ENCODE results near the gene TMC6.

Gene TMC6

GRCh38 chr17:78103311-78103710, 25.2 kb downstream of the TMC6 start:
- no peak for TF ChIP-seq FOXP2 (optimal IDR thresholded peaks at IDR 0.05; ENCODE audit: control extremely low read depth, extremely low read length, insufficient read depth)
- no peak for TF ChIP-seq EZH2 (IDR thresholded peaks at IDR 0.05)
- Histone ChIP-seq H3K9ac (ENCODE audit: insufficient read length) (no peak overlapping the region), H3K9me3 (ENCODE audit: low read depth, low read length) (no peaks in the 10 kb centered on the region; the same call in 1 of the 2 replicates), H3K27ac (no peak overlapping the region), H3K4me3 (no peak overlapping the region), H3K36me3 (ENCODE audit: insufficient read depth, low read length) (peaks cover 27% of the 10 kb centered on the region)
- no peak for DNase-seq (ENCODE audit: low read depth, low spot score)

GRCh38 chr17:78101542-78101941, 27.0 kb downstream of the TMC6 start:
- H3K9ac ChIP-seq (ENCODE audit: insufficient read length): no peak overlapping the region
- peaks cover 36% of the 10 kb centered on the region for H3K36me3 ChIP-seq (ENCODE audit: insufficient read depth, low read length)
- H3K4me3 ChIP-seq: no peak overlapping the region
- no peak overlapping the region for H3K27ac ChIP-seq
- TF ChIP-seq FOXP2 (optimal IDR thresholded peaks at IDR 0.05; ENCODE audit: control extremely low read depth, extremely low read length, insufficient read depth) (no peak), EZH2 (IDR thresholded peaks at IDR 0.05) (no peak), POLR2AphosphoS5 (IDR thresholded peaks at IDR 0.05; ENCODE audit: borderline replicate concordance, low read depth, low read length) (no peak)
- H3K9me3 ChIP-seq (ENCODE audit: low read depth, low read length): no peaks in the 10 kb centered on the region; the same call in 1 of the 2 replicates
- no peak for DNase-seq (ENCODE audit: low read depth, low spot score)

GRCh38 chr17:78101112-78101511, 27.4 kb downstream of the TMC6 start:
- no peak for TF ChIP-seq POLR2AphosphoS5 (IDR thresholded peaks at IDR 0.05; ENCODE audit: borderline replicate concordance, low read depth, low read length)
- TF ChIP-seq EZH2 (IDR thresholded peaks at IDR 0.05): no peak
- no peak for TF ChIP-seq FOXP2 (optimal IDR thresholded peaks at IDR 0.05; ENCODE audit: control extremely low read depth, extremely low read length, insufficient read depth)
- Histone ChIP-seq H3K9ac (ENCODE audit: insufficient read length) (no peak overlapping the region), H3K27ac (no peak overlapping the region), H3K36me3 (ENCODE audit: insufficient read depth, low read length) (peaks cover 36% of the 10 kb centered on the region), H3K9me3 (ENCODE audit: low read depth, low read length) (no peaks in the 10 kb centered on the region; the same call in 1 of the 2 replicates), H3K4me3 (no peak overlapping the region)
- no peak for DNase-seq (ENCODE audit: low read depth, low spot score)

- no peak for TF ChIP-seq FOXP2 (optimal IDR thresholded peaks at IDR 0.05; ENCODE audit: control extremely low read depth, extremely low read length, insufficient read depth)
- TF ChIP-seq EZH2 (IDR thresholded peaks at IDR 0.05): no peak
- no peak for TF ChIP-seq POLR2AphosphoS5 (IDR thresholded peaks at IDR 0.05; ENCODE audit: borderline replicate concordance, low read depth, low read length)
- Histone ChIP-seq H3K36me3 (ENCODE audit: insufficient read depth, low read length) (peaks cover 53% of the 10 kb centered on the region), H3K4me3 (no peak overlapping the region), H3K27ac (no peak overlapping the region), H3K9ac (ENCODE audit: insufficient read length) (no peak overlapping the region), H3K9me3 (ENCODE audit: low read depth, low read length) (no peaks in the 10 kb centered on the region)
- DNase-seq (ENCODE audit: low read depth, low spot score): no peak
Observed at GRCh38 chr17:78096093-78096492, 32.5 kb downstream of the TMC6 start.

GRCh38 chr17:78095035-78095434, 33.5 kb downstream of the TMC6 start:
- no peak for DNase-seq (ENCODE audit: low read depth, low spot score)
- no peak for TF ChIP-seq EZH2 (IDR thresholded peaks at IDR 0.05)
- no peak for TF ChIP-seq FOXP2 (optimal IDR thresholded peaks at IDR 0.05; ENCODE audit: control extremely low read depth, extremely low read length, insufficient read depth)

GRCh38 chr17:78092794-78093324, 35.7 kb downstream of the TMC6 start:
- DNase-seq (ENCODE audit: low read depth, low spot score): no peak
- TF ChIP-seq EZH2 (IDR thresholded peaks at IDR 0.05) (no peak), FOXP2 (optimal IDR thresholded peaks at IDR 0.05; ENCODE audit: control extremely low read depth, extremely low read length, insufficient read depth) (no peak), POLR2AphosphoS5 (IDR thresholded peaks at IDR 0.05; ENCODE audit: borderline replicate concordance, low read depth, low read length) (no peak)
- H3K36me3 ChIP-seq (ENCODE audit: insufficient read depth, low read length): peaks cover 38% of the 10 kb centered on the region

More at GRCh38 chr17:78095035-78095434, 33.5 kb downstream of the TMC6 start:
- Histone ChIP-seq H3K4me3 (no peak overlapping the region), H3K36me3 (ENCODE audit: insufficient read depth, low read length) (peaks cover 48% of the 10 kb centered on the region), H3K9ac (ENCODE audit: insufficient read length) (no peak overlapping the region), H3K27ac (no peak overlapping the region), H3K9me3 (ENCODE audit: low read depth, low read length) (no peaks in the 10 kb centered on the region)

GRCh38 chr17:78089576-78090281, 38.8 kb downstream of the TMC6 start:
- TF ChIP-seq POLR2AphosphoS5 (IDR thresholded peaks at IDR 0.05; ENCODE audit: borderline replicate concordance, low read depth, low read length) (no peak), FOXP2 (optimal IDR thresholded peaks at IDR 0.05; ENCODE audit: control extremely low read depth, extremely low read length, insufficient read depth) (no peak), EZH2 (IDR thresholded peaks at IDR 0.05) (no peak)
- H3K27ac ChIP-seq: no peak overlapping the region
- peaks cover 40% of the 10 kb centered on the region for H3K36me3 ChIP-seq (ENCODE audit: insufficient read depth, low read length)
- DNase-seq (ENCODE audit: low read depth, low spot score): no peak
- H3K9ac ChIP-seq (ENCODE audit: insufficient read length): no peak overlapping the region
- no peak overlapping the region for H3K4me3 ChIP-seq
- H3K9me3 ChIP-seq (ENCODE audit: low read depth, low read length): no peaks in the 10 kb centered on the region

More at GRCh38 chr17:78092794-78093324, 35.7 kb downstream of the TMC6 start:
- Histone ChIP-seq H3K4me3 (no peak overlapping the region), H3K9me3 (ENCODE audit: low read depth, low read length) (no peaks in the 10 kb centered on the region), H3K27ac (no peak overlapping the region), H3K9ac (ENCODE audit: insufficient read length) (no peak overlapping the region)

GRCh38 chr17:78088529-78088928, 40.0 kb downstream of the TMC6 start:
- no peak for DNase-seq (ENCODE audit: low read depth, low spot score)
- Histone ChIP-seq H3K27ac (no peak overlapping the region), H3K36me3 (ENCODE audit: insufficient read depth, low read length) (peaks cover 37% of the 10 kb centered on the region), H3K4me3 (no peak overlapping the region), H3K9ac (ENCODE audit: insufficient read length) (no peak overlapping the region), H3K9me3 (ENCODE audit: low read depth, low read length) (no peaks in the 10 kb centered on the region)
- TF ChIP-seq EZH2 (IDR thresholded peaks at IDR 0.05) (no peak), FOXP2 (optimal IDR thresholded peaks at IDR 0.05; ENCODE audit: control extremely low read depth, extremely low read length, insufficient read depth) (no peak), POLR2AphosphoS5 (IDR thresholded peaks at IDR 0.05; ENCODE audit: borderline replicate concordance, low read depth, low read length) (no peak)
